Astrocyte (in vitro differentiated cells and primary cell): ENCODE results near the gene CAPG.

Source experiments
- EZH2 ChIP-seq: IDR thresholded peaks from 2 replicates; pipeline ENCODE4 v1.6.1; 2012; ENCODE audit warnings: mild to moderate bottlenecking, low read length, inconsistent platforms; ENCODE audit not compliant: insufficient read depth
- TF ChIP-seq, protein P1 (sequence below): IDR thresholded peaks from 2 replicates; pipeline ENCODE4 v1.5.1; 2011; ENCODE audit warnings: low read depth, mild to moderate bottlenecking, inconsistent platforms, low read length, moderate library complexity; ENCODE audit not compliant: insufficient read depth

DNA sequence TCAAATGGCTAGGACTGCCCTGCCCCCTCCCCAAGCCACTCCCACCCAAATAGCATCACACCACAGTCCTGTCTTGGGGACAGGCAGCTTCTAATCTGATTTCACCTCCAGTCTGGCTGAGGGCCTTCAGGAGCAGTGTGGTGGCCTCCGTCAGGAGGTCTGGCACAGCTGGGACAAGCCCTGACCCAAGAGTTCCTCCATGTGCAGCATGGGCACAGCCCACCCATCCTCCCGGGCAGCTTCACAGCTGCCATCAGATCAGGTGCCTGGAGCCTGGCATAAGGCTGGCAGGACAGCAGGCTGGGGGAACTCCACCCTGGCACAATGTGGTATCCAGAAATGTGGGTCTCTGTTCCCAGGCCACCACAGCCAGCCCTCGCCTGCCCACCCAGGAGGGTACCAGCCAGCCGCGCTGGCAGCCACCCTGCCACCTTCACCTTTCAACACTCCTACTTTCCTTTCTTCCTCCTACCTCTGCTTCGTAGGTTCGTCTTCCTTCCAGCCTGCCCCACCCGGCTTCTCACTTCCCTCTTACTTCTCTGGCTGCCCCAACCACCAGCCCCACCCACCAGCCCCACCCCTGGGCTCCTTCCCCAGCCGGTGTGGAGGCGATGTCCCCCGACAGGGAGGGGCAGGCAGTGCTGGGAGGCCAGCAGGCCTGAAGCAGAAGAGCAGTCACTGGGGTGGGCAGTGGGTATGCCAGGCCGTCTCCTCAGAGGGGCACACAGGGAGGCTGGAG lies at the start of gene CAPG:
- TF ChIP-seq, protein P1, sequence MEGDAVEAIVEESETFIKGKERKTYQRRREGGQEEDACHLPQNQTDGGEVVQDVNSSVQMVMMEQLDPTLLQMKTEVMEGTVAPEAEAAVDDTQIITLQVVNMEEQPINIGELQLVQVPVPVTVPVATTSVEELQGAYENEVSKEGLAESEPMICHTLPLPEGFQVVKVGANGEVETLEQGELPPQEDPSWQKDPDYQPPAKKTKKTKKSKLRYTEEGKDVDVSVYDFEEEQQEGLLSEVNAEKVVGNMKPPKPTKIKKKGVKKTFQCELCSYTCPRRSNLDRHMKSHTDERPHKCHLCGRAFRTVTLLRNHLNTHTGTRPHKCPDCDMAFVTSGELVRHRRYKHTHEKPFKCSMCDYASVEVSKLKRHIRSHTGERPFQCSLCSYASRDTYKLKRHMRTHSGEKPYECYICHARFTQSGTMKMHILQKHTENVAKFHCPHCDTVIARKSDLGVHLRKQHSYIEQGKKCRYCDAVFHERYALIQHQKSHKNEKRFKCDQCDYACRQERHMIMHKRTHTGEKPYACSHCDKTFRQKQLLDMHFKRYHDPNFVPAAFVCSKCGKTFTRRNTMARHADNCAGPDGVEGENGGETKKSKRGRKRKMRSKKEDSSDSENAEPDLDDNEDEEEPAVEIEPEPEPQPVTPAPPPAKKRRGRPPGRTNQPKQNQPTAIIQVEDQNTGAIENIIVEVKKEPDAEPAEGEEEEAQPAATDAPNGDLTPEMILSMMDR, result no peak
- TF ChIP-seq EZH2, result no peak
